GM18873 (cell line): ENCODE data around the gene INHBC.

ENCODE experiments used
- ATAC-seq: cut with Tn5 transposase; IDR thresholded peaks from one replicate; pipeline ENCODE4 v1.9.1; 2021; ENCODE audit warnings: mild to moderate bottlenecking, moderate library complexity, moderate number of reproducible peaks; ENCODE audit not compliant: unreplicated experiment, low FRiP score

INHBC gene

GRCh38 chr12:57465030-57465746, 30.6 kb downstream of the INHBC start:
- ATAC-seq = no peak

- ATAC-seq = no peak
Measured at GRCh38 chr12:57465747-57466505, 31.3 kb downstream of the INHBC start.

GRCh38 chr12:57467212-57467874, 32.8 kb downstream of the INHBC start:
- no peak for ATAC-seq

GRCh38 chr12:57467915-57468314, 33.3 kb downstream of the INHBC start:
- no peak for ATAC-seq

- ATAC-seq = no peak
Measured at GRCh38 chr12:57469296-57470164, 34.9 kb downstream of the INHBC start.

GRCh38 chr12:57470286-57470969, 35.8 kb downstream of the INHBC start:
- ATAC-seq = no peak

GRCh38 chr12:57470970-57471656, 36.5 kb downstream of the INHBC start:
- ATAC-seq = no peak

GRCh38 chr12:57471661-57472060, 37.1 kb downstream of the INHBC start:
- no peak for ATAC-seq

- ATAC-seq = no peak
Measured at GRCh38 chr12:57472391-57472790, 37.8 kb downstream of the INHBC start.

GRCh38 chr12:57473392-57473791, 38.8 kb downstream of the INHBC start:
- ATAC-seq = no peak

GRCh38 chr12:57473886-57474285, 39.3 kb downstream of the INHBC start:
- ATAC-seq = no peak

GRCh38 chr12:57474430-57474829, 39.8 kb downstream of the INHBC start:
- ATAC-seq = no peak

- ATAC-seq = no peak
Measured at GRCh38 chr12:57474862-57475261, 40.3 kb downstream of the INHBC start.

GRCh38 chr12:57475271-57476161, 40.9 kb downstream of the INHBC start:
- no peak for ATAC-seq

GRCh38 chr12:57476162-57476992, 41.8 kb downstream of the INHBC start:
- no peak for ATAC-seq

GRCh38 chr12:57476993-57477709, 42.6 kb downstream of the INHBC start:
- ATAC-seq = no peak
